Mesendoderm (in vitro differentiated cells): Measurements from ENCODE around the gene SIPA1L2.

Experiments
- DNase-seq: peaks from one replicate; pipeline ENCODE4 v3.0.0; 2013
- H2AK5ac ChIP-seq: 2 replicates; pipeline ENCODE4 v1.6.1; 2013; ENCODE audit warnings: low read length, inconsistent platforms
- H2BK120ac ChIP-seq: 2 replicates; pipeline ENCODE4 v1.6.1; 2013; ENCODE audit warnings: low read depth, mild to moderate bottlenecking, low read length, moderate library complexity, mixed read lengths
- H2BK15ac ChIP-seq: replicated peaks from 2 replicates; pipeline ENCODE4 v1.6.1; 2013; ENCODE audit warnings: low read depth, mild to moderate bottlenecking, moderate library complexity
- H2BK5ac ChIP-seq: 2 replicates; pipeline ENCODE4 v1.6.1; 2013; ENCODE audit warnings: low read length, inconsistent platforms
- H3K18ac ChIP-seq: 2 replicates; pipeline ENCODE4 v1.6.1; 2013; ENCODE audit warnings: mild to moderate bottlenecking, low read length, mixed read lengths
- H3K23ac ChIP-seq: one replicate; pipeline ENCODE4 v1.6.1; 2013; ENCODE audit warnings: low read length
- H3K27ac ChIP-seq: 2 replicates; pipeline ENCODE4 v1.5.1; 2013; ENCODE audit warnings: low read depth, mild to moderate bottlenecking, inconsistent platforms, low read length, moderate library complexity
- H3K27me3 ChIP-seq: 2 replicates; pipeline ENCODE4 v1.6.1; 2013; ENCODE audit warnings: low read length, control low read depth, mild to moderate bottlenecking, inconsistent platforms; ENCODE audit not compliant: insufficient read depth, poor library complexity
- H3K36me3 ChIP-seq: 2 replicates; pipeline ENCODE4 v1.6.1; 2013; ENCODE audit warnings: low read length, inconsistent platforms; ENCODE audit not compliant: control insufficient read depth, insufficient read depth
- H3K4ac ChIP-seq: one replicate; pipeline ENCODE4 v1.6.1; 2013; ENCODE audit warnings: low read depth, mild to moderate bottlenecking, low read length, moderate library complexity
- H3K4me1 ChIP-seq: 2 replicates; pipeline ENCODE4 v1.6.1; 2013; ENCODE audit warnings: low read depth, low read length, inconsistent platforms; ENCODE audit not compliant: control insufficient read depth
- H3K4me2 ChIP-seq: 2 replicates; pipeline ENCODE4 v1.6.1; 2013; ENCODE audit warnings: low read length
- H3K4me3 ChIP-seq: 2 replicates; pipeline ENCODE4 v1.5.1; 2013; ENCODE audit warnings: mild to moderate bottlenecking, low read length
- H3K56ac ChIP-seq: one replicate; pipeline ENCODE4 v1.6.1; 2013; ENCODE audit warnings: low read length
- H3K79me1 ChIP-seq: 2 replicates; pipeline ENCODE4 v1.6.1; 2013; ENCODE audit warnings: low read length, inconsistent platforms
- H3K79me2 ChIP-seq: 2 replicates; pipeline ENCODE4 v1.6.1; 2013; ENCODE audit warnings: mild to moderate bottlenecking, low read length; ENCODE audit not compliant: control insufficient read depth, insufficient read depth
- H3K9ac ChIP-seq: 2 replicates; pipeline ENCODE4 v1.6.1; 2013; ENCODE audit warnings: low read length, inconsistent platforms
- H4K5ac ChIP-seq: one replicate; pipeline ENCODE4 v1.6.1; 2013; ENCODE audit warnings: low read length
- H4K8ac ChIP-seq: one replicate; pipeline ENCODE4 v1.6.1; 2013; ENCODE audit warnings: low read depth, mild to moderate bottlenecking, control low read depth, low read length, moderate library complexity
- WGBS: extraction: QIAGEN DNeasy Blood & Tissue Kit; methylation state at CpG from one replicate; pipeline ENCODE4 v1.1.7; 2013; ENCODE audit warnings: low lambda C conversion rate, missing lambda C conversion rate; ENCODE audit not compliant: insufficient coverage; ENCODE audit errors: extremely low coverage; 5-methylcytosine and 5-hydroxymethylcytosine counted together

The SIPA1L2 gene

GRCh38 chr1:232599178-232600041, 30.5 kb downstream of the SIPA1L2 start:
- peaks cover 28% of the 10 kb centered on the region for H3K4me1 ChIP-seq
- H3K4me2 ChIP-seq, result no peak overlapping the region
- no peaks in the 10 kb centered on the region for H3K27me3 ChIP-seq
- no peak overlapping the region for H2BK15ac ChIP-seq
- H2BK5ac ChIP-seq, result peak overlapping the region; percentile 42
- WGBS, result no CpG with 5 or more reads among the region's 11 CpGs
- H3K56ac ChIP-seq, result peak overlapping the region; percentile 68
- no peak overlapping the region for H3K4ac ChIP-seq
- H3K4me3 ChIP-seq, result no peak overlapping the region
- H3K79me2 ChIP-seq, result peaks cover 71% of the 10 kb centered on the region
- H3K9ac ChIP-seq, result no peak overlapping the region
- H3K36me3 ChIP-seq, result no peaks in the 10 kb centered on the region
- no peak overlapping the region for H4K5ac ChIP-seq
- H4K8ac ChIP-seq, result no peak overlapping the region
- peak; percentile 51 for DNase-seq
- H2AK5ac ChIP-seq, result no peak overlapping the region
- no peak overlapping the region for H3K23ac ChIP-seq
- peak overlapping the region; percentile 32 for H3K18ac ChIP-seq
- H3K27ac ChIP-seq, result no peak overlapping the region
- no peak overlapping the region for H2BK120ac ChIP-seq
- H3K79me1 ChIP-seq, result peaks cover 45% of the 10 kb centered on the region

DNA sequence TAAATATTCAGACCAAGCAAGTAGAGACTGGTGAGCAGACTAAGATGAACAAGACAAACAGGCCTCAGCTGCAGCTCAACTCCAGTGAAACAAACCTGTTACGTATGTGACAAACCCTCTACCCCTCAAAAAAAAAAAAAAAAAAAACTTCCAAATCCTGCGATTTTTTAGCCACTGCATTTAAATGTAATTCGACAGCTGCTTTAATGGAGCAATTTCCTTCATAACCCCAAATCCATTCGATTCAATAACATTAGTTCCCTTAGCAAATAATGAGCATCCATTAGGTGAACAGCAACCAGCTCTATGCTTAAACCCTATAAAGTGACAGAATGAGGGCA, 31.1 kb downstream of the SIPA1L2 start:
- no peak overlapping the region for H4K8ac ChIP-seq
- H2BK120ac ChIP-seq, result no peak overlapping the region
- no peak overlapping the region for H3K4me3 ChIP-seq
- no peak overlapping the region for H3K4me2 ChIP-seq
- no peak overlapping the region for H2BK15ac ChIP-seq
- peak overlapping the region; percentile 32 for H3K18ac ChIP-seq
- H3K9ac ChIP-seq, result no peak overlapping the region
- no peak overlapping the region for H2AK5ac ChIP-seq
- H3K56ac ChIP-seq, result no peak overlapping the region
- H3K4me1 ChIP-seq, result peaks cover 33% of the 10 kb centered on the region
- H3K23ac ChIP-seq, result no peak overlapping the region
- peaks cover 51% of the 10 kb centered on the region for H3K79me1 ChIP-seq
- H4K5ac ChIP-seq, result no peak overlapping the region
- no peak for DNase-seq
- peaks cover 73% of the 10 kb centered on the region for H3K79me2 ChIP-seq
- no peak overlapping the region for H2BK5ac ChIP-seq
- H3K4ac ChIP-seq, result no peak overlapping the region
- H3K27ac ChIP-seq, result no peak overlapping the region
- no CpG with 5 or more reads among the region's 4 CpGs for WGBS
- H3K36me3 ChIP-seq, result no peaks in the 10 kb centered on the region
- no peaks in the 10 kb centered on the region for H3K27me3 ChIP-seq

DNA sequence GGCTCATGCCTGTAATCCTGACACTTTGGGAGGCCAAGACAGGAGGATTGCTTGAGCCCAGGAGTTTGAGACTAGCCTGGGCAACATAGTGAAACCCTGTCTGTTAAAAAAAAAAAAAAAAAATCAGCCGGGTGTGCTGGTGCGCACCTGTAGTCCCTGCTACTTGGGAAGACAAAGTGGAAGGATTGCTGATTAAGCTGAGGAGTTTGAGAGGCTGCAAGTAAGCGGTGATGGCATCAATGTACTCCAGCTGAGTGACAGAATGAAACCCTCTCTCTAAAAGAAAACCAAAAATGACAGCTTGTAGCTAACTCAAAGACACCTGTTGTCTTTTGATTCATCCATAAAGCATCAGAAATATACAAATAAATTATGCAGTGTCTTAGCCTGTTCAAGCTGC, 31.8 kb downstream of the SIPA1L2 start:
- WGBS, result no CpG with 5 or more reads among the region's 3 CpGs
- Histone ChIP-seq H4K5ac (no peak overlapping the region), H3K23ac (no peak overlapping the region), H2BK5ac (no peak overlapping the region), H2AK5ac (no peak overlapping the region), H3K4me3 (no peak overlapping the region), H3K79me1 (peaks cover 47% of the 10 kb centered on the region), H3K4me2 (no peak overlapping the region), H3K9ac (no peak overlapping the region), H3K27ac (no peak overlapping the region), H3K36me3 (no peaks in the 10 kb centered on the region), H3K79me2 (peaks cover 69% of the 10 kb centered on the region), H3K27me3 (no peaks in the 10 kb centered on the region), H3K56ac (no peak overlapping the region), H2BK15ac (no peak overlapping the region), H3K4me1 (peaks cover 32% of the 10 kb centered on the region), H2BK120ac (no peak overlapping the region), H4K8ac (no peak overlapping the region), H3K4ac (no peak overlapping the region), H3K18ac (no peak overlapping the region)
- no peak for DNase-seq

DNA sequence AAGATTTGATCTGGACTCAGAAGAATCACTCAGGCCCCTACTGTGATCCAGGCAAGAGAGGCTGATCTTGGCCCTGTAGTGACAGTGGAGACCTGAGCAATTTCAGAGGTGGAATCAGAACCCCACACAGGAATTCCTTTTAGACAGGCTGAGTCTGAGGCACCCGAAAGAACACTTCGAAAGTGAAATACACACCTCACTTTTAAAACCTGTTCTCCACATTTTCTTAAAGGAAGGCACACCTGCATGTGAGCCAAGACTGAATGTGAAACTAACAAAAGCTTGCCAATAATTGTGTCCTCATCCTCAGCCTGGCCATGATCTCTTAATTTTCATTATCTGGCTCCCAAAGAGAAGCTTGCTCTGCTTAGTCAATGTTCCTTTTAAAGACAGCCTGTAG, 32.2 kb downstream of the SIPA1L2 start:
- Histone ChIP-seq H3K79me2 (peaks cover 68% of the 10 kb centered on the region), H2AK5ac (no peak overlapping the region), H3K4me1 (peaks cover 32% of the 10 kb centered on the region), H3K36me3 (no peaks in the 10 kb centered on the region), H3K4me2 (no peak overlapping the region), H4K5ac (no peak overlapping the region), H3K4me3 (no peak overlapping the region), H3K56ac (no peak overlapping the region), H3K27me3 (no peaks in the 10 kb centered on the region), H3K18ac (peak overlapping the region; percentile 19), H3K79me1 (peaks cover 47% of the 10 kb centered on the region), H3K4ac (no peak overlapping the region), H3K9ac (no peak overlapping the region), H2BK120ac (no peak overlapping the region), H2BK5ac (no peak overlapping the region), H3K27ac (no peak overlapping the region), H3K23ac (no peak overlapping the region), H2BK15ac (no peak overlapping the region), H4K8ac (no peak overlapping the region)
- no CpG with 5 or more reads among the region's 2 CpGs for WGBS
- no peak for DNase-seq

DNA sequence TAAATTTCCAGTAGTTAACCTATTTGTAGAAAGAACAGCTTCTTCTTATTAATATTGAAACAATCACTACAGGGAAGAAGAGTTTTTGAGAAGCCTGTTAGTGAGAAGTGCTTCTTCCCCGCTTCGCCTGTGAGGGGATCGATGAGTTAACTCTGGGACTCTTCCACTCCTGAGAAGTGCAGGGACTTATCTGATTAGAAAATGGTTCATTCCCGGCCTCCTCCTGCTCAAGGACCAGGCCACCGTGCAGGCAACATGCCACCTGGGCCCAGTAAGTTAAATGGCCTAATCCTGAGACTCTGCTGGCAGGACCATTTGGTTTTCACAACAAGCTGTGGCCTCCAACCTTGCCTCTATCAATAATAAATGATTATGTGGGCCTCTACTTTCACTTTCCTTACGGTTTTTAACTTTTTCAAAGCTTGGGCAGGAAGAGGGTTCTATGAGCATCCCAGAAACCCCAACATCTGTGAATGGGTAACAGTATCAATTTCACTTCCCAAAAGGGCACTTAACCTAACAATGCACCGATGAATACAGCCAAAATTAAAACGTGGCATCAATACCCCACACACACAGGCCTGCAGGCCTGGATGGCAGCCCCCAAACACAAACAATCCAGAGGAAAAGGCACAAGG, 33.1 kb downstream of the SIPA1L2 start:
- Histone ChIP-seq H2BK15ac (no peak overlapping the region), H4K8ac (no peak overlapping the region), H3K4ac (no peak overlapping the region), H3K23ac (no peak overlapping the region), H3K79me2 (peaks cover 63% of the 10 kb centered on the region), H3K4me2 (no peak overlapping the region), H2BK120ac (no peak overlapping the region), H4K5ac (no peak overlapping the region), H3K18ac (no peak overlapping the region), H3K4me3 (no peak overlapping the region), H3K9ac (no peak overlapping the region), H3K27ac (no peak overlapping the region), H3K27me3 (no peaks in the 10 kb centered on the region), H3K56ac (no peak overlapping the region), H2BK5ac (no peak overlapping the region), H3K4me1 (peaks cover 32% of the 10 kb centered on the region), H2AK5ac (no peak overlapping the region), H3K79me1 (peaks cover 44% of the 10 kb centered on the region), H3K36me3 (no peaks in the 10 kb centered on the region)
- DNase-seq, result peak; percentile 90
- no CpG with 5 or more reads among the region's 8 CpGs for WGBS
